HEK293 (cell line): Measurements from ENCODE around the gene NTN3.

Experiments used
- CTCF ChIP-seq: fragments of 450-650 bp; formaldehyde crosslinking; IDR thresholded peaks from 2 replicates; pipeline ENCODE4 v1.5.1; 2016; ENCODE audit warnings: missing biosample characterization, missing genetic modification characterization
- GLI2 ChIP-seq: fragments of 450-650 bp; formaldehyde crosslinking; IDR thresholded peaks from 2 replicates; pipeline ENCODE4; 2017; ENCODE audit warnings: missing biosample characterization, missing genetic modification characterization, low read depth, borderline replicate concordance
- MZF1 ChIP-seq: fragments of 450-650 bp; formaldehyde crosslinking; IDR thresholded peaks from 2 replicates; pipeline ENCODE4 v1.5.1; 2017; ENCODE audit warnings: missing biosample characterization, missing genetic modification characterization, borderline replicate concordance
- PRDM2 ChIP-seq: fragments of 450-650 bp; formaldehyde crosslinking; IDR thresholded peaks from 2 replicates; pipeline ENCODE4 v1.5.1; 2016; ENCODE audit warnings: missing biosample characterization, missing genetic modification characterization, borderline replicate concordance
- SALL2 ChIP-seq: fragments of 450-650 bp; formaldehyde crosslinking; IDR thresholded peaks from 2 replicates; pipeline ENCODE4 v1.5.0; 2017; ENCODE audit warnings: missing biosample characterization, mild to moderate bottlenecking, missing genetic modification characterization, borderline replicate concordance
- SCRT1 ChIP-seq: fragments of 450-650 bp; formaldehyde crosslinking; IDR thresholded peaks from 2 replicates; pipeline ENCODE4 v1.5.1; 2016; ENCODE audit warnings: missing biosample characterization, missing genetic modification characterization, borderline replicate concordance
- SETDB1 ChIP-seq: IDR thresholded peaks from one replicate; pipeline ENCODE4 v1.6.1; 2017; ENCODE audit warnings: mild to moderate bottlenecking, low read length, moderate library complexity, mixed read lengths; ENCODE audit not compliant: insufficient read length
- ZBTB8A ChIP-seq: fragments of 450-650 bp; formaldehyde crosslinking; IDR thresholded peaks from 2 replicates; pipeline ENCODE4 v1.5.1; 2016; ENCODE audit warnings: missing biosample characterization, missing genetic modification characterization
- ZNF146 ChIP-seq: fragments of 450-650 bp; formaldehyde crosslinking; IDR thresholded peaks from 2 replicates; pipeline ENCODE4 v1.5.1; 2016; ENCODE audit warnings: missing biosample characterization, missing genetic modification characterization
- ZNF19 ChIP-seq: fragments of 450-650 bp; formaldehyde crosslinking; IDR thresholded peaks from 2 replicates; pipeline ENCODE4; 2016; ENCODE audit warnings: missing biosample characterization, missing genetic modification characterization, low read depth
- ZNF202 ChIP-seq: fragments of 450-650 bp; formaldehyde crosslinking; IDR thresholded peaks from 2 replicates; pipeline ENCODE4 v1.5.1; 2016; ENCODE audit warnings: missing biosample characterization, missing genetic modification characterization, borderline replicate concordance
- ZNF248 ChIP-seq: fragments of 450-650 bp; formaldehyde crosslinking; IDR thresholded peaks from 2 replicates; pipeline ENCODE4 v1.5.1; 2017; ENCODE audit warnings: missing biosample characterization, missing genetic modification characterization
- ZNF292 ChIP-seq: fragments of 450-650 bp; formaldehyde crosslinking; IDR thresholded peaks from 2 replicates; pipeline ENCODE4 v1.5.1; 2016; ENCODE audit warnings: low read depth, missing biosample characterization, missing genetic modification characterization, borderline replicate concordance
- ZNF302 ChIP-seq: fragments of 450-650 bp; formaldehyde crosslinking; IDR thresholded peaks from 2 replicates; pipeline ENCODE4 v1.5.1; 2016; ENCODE audit warnings: missing biosample characterization, missing genetic modification characterization, low read depth
- ZNF362 ChIP-seq: fragments of 450-650 bp; formaldehyde crosslinking; IDR thresholded peaks from 2 replicates; pipeline ENCODE4 v1.5.1; 2016; ENCODE audit warnings: missing biosample characterization, missing genetic modification characterization
- ZNF37A ChIP-seq: fragments of 450-650 bp; IDR thresholded peaks from 2 replicates; pipeline ENCODE4 v1.5.1; 2018; ENCODE audit warnings: missing biosample characterization, missing genetic modification characterization
- ZNF391 ChIP-seq: fragments of 450-650 bp; formaldehyde crosslinking; IDR thresholded peaks from 2 replicates; pipeline ENCODE4 v1.5.1; 2016; ENCODE audit warnings: low read depth, missing biosample characterization, missing genetic modification characterization, borderline replicate concordance
- ZNF398 ChIP-seq: fragments of 450-650 bp; formaldehyde crosslinking; IDR thresholded peaks from 2 replicates; pipeline ENCODE4 v1.5.1; 2017; ENCODE audit warnings: missing biosample characterization, missing genetic modification characterization
- ZNF416 ChIP-seq: fragments of 450-650 bp; formaldehyde crosslinking; IDR thresholded peaks from 2 replicates; pipeline ENCODE4 v1.5.1; 2016; ENCODE audit warnings: missing biosample characterization, missing genetic modification characterization
- ZNF530 ChIP-seq: fragments of 450-650 bp; formaldehyde crosslinking; IDR thresholded peaks from 2 replicates; pipeline ENCODE4 v1.5.1; 2016; ENCODE audit warnings: low read depth, missing biosample characterization, missing genetic modification characterization
- ZNF600 ChIP-seq: fragments of 450-650 bp; formaldehyde crosslinking; IDR thresholded peaks from 2 replicates; pipeline ENCODE4 v1.5.1; 2016; ENCODE audit warnings: missing biosample characterization, missing genetic modification characterization
- ZNF623 ChIP-seq: fragments of 450-650 bp; formaldehyde crosslinking; IDR thresholded peaks from 2 replicates; pipeline ENCODE4 v1.5.1; 2016; ENCODE audit warnings: missing biosample characterization, missing genetic modification characterization
- ZNF704 ChIP-seq: fragments of 450-650 bp; formaldehyde crosslinking; IDR thresholded peaks from 2 replicates; pipeline ENCODE4 v1.5.1; 2016; ENCODE audit warnings: missing biosample characterization, missing genetic modification characterization
- ZNF776 ChIP-seq: fragments of 450-650 bp; formaldehyde crosslinking; IDR thresholded peaks from 2 replicates; pipeline ENCODE4 v1.5.0; 2017; ENCODE audit warnings: missing biosample characterization, missing genetic modification characterization, borderline replicate concordance
- ZNF785 ChIP-seq: fragments of 450-650 bp; formaldehyde crosslinking; IDR thresholded peaks from 2 replicates; pipeline ENCODE4 v1.5.1; 2016; ENCODE audit warnings: missing biosample characterization, missing genetic modification characterization
- ZSCAN23 ChIP-seq: fragments of 450-650 bp; formaldehyde crosslinking; IDR thresholded peaks from 2 replicates; pipeline ENCODE4 v1.5.1; 2016; ENCODE audit warnings: missing biosample characterization, missing genetic modification characterization
- TF ChIP-seq, protein P1 (sequence below): fragments of 450-650 bp; formaldehyde crosslinking; IDR thresholded peaks from 2 replicates; pipeline ENCODE4 v1.5.1; 2016; ENCODE audit warnings: missing biosample characterization, missing genetic modification characterization

Gene NTN3

GRCh38 chr16:2467528-2468232 is 3.4 kb upstream of the NTN3 start (continued):
- TF ChIP-seq PRDM2 (tag by site-specific recombination) (no peak), ZNF600 (tag by site-specific recombination) (no peak), ZNF530 (no peak), ZNF776 (tag by site-specific recombination) (no peak), SCRT1 (tag by site-specific recombination) (no peak), ZNF37A (tag by site-specific recombination) (peak; percentile 4; the same call in 1 of the 2 replicates), ZNF202 (no peak), SETDB1 (no peak), ZNF398 (peak; percentile 52; the same call in 1 of the 2 replicates), ZNF292 (no peak), ZSCAN23 (tag by site-specific recombination) (no peak), SALL2 (tag by site-specific recombination) (no peak), ZNF623 (tag by site-specific recombination) (no peak), ZNF302 (no peak), ZNF19 (tag by site-specific recombination) (no peak), ZNF248 (tag by site-specific recombination) (no peak), CTCF (tag by site-specific recombination) (no peak), ZNF704 (no peak), ZNF146 (tag by site-specific recombination) (no peak), GLI2 (tag by site-specific recombination) (no peak), ZNF785 (tag by site-specific recombination) (no peak), ZNF416 (tag by site-specific recombination) (no peak), ZNF391 (no peak), MZF1 (tag by site-specific recombination) (no peak), ZNF362 (tag by site-specific recombination) (no peak), ZBTB8A (tag by site-specific recombination) (peak; percentile 71)
- TF ChIP-seq, protein P1, sequence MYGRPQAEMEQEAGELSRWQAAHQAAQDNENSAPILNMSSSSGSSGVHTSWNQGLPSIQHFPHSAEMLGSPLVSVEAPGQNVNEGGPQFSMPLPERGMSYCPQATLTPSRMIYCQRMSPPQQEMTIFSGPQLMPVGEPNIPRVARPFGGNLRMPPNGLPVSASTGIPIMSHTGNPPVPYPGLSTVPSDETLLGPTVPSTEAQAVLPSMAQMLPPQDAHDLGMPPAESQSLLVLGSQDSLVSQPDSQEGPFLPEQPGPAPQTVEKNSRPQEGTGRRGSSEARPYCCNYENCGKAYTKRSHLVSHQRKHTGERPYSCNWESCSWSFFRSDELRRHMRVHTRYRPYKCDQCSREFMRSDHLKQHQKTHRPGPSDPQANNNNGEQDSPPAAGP, result peak; percentile 67; the same call in 1 of the 2 replicates
